ENCODE results near the gene ASB8. TPM values are rescaled to one million over a fixed set of nuclear protein-coding genes. Genes with fewer than 3 reads are reported as not detected.

Gene ASB8
- total and polyA plus RNA-seq, 2 donors (not counting 1 experiment from before 2014, with no cell fraction given): 23.8 to 35.0 TPM

- no peaks in the 10 kb centered on the region for H4K20me1 ChIP-seq (ENCODE audit: control insufficient read depth, extremely low read depth, insufficient read depth, low read length)
- H3K79me2 ChIP-seq (ENCODE audit: control insufficient read depth, insufficient read depth, low read length): no peaks in the 10 kb centered on the region
- TF ChIP-seq EZH2 (IDR thresholded peaks at IDR 0.05; ENCODE audit: low read length, missing control alignments): no peak
- TF ChIP-seq, protein P1, sequence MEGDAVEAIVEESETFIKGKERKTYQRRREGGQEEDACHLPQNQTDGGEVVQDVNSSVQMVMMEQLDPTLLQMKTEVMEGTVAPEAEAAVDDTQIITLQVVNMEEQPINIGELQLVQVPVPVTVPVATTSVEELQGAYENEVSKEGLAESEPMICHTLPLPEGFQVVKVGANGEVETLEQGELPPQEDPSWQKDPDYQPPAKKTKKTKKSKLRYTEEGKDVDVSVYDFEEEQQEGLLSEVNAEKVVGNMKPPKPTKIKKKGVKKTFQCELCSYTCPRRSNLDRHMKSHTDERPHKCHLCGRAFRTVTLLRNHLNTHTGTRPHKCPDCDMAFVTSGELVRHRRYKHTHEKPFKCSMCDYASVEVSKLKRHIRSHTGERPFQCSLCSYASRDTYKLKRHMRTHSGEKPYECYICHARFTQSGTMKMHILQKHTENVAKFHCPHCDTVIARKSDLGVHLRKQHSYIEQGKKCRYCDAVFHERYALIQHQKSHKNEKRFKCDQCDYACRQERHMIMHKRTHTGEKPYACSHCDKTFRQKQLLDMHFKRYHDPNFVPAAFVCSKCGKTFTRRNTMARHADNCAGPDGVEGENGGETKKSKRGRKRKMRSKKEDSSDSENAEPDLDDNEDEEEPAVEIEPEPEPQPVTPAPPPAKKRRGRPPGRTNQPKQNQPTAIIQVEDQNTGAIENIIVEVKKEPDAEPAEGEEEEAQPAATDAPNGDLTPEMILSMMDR (conservative IDR thresholded peaks at IDR 0.05 in 1 of 2, IDR thresholded peaks at IDR 0.05 in 1 of 2; ENCODE audit: low read depth in 1 of 2, low read length in 2 of 2): no peak
- no peaks in the 10 kb centered on the region for H3K9me3 ChIP-seq (ENCODE audit: control insufficient read depth, insufficient read depth, low read depth, low read length)
- DNase-seq (ENCODE audit: low read depth in 2 of 2): peak in 1 of 2 donors; percentile 23
- no peak overlapping the region for H3K27ac ChIP-seq (ENCODE audit: insufficient read depth, low read length)
- H3K4me3 ChIP-seq (replicated peaks in 1 of 4; ENCODE audit: control extremely low read depth in 1 of 4, insufficient read depth in 1 of 4, low read depth in 3 of 4, low read length in 4 of 4): no peak overlapping the region
- H2AFZ ChIP-seq (ENCODE audit: low read length): no peak overlapping the region
- no peaks in the 10 kb centered on the region for H3K4me1 ChIP-seq (ENCODE audit: control insufficient read depth, extremely low read depth, insufficient read depth, low read length)
- no peak overlapping the region for H3K4me2 ChIP-seq (ENCODE audit: extremely low read depth, insufficient read depth, low read length)
- H3K36me3 ChIP-seq (ENCODE audit: control insufficient read depth, insufficient read depth, low read length): no peaks in the 10 kb centered on the region
- H3K9ac ChIP-seq (ENCODE audit: insufficient read depth, low read length): no peak overlapping the region
- peaks cover 5% of the 10 kb centered on the region for H3K27me3 ChIP-seq (ENCODE audit: control insufficient read depth, insufficient read depth, low read length)
Observed at GRCh38 chr12:48192861-48193260, 35.5 kb upstream of the ASB8 start.

GRCh38 chr12:48191096-48191495, 33.8 kb upstream of the ASB8 start:
- Histone ChIP-seq H2AFZ (ENCODE audit: low read length) (no peak overlapping the region), H3K27ac (ENCODE audit: insufficient read depth, low read length) (no peak overlapping the region), H3K79me2 (ENCODE audit: control insufficient read depth, insufficient read depth, low read length) (no peaks in the 10 kb centered on the region), H3K4me1 (ENCODE audit: control insufficient read depth, extremely low read depth, insufficient read depth, low read length) (no peaks in the 10 kb centered on the region), H4K20me1 (ENCODE audit: control insufficient read depth, extremely low read depth, insufficient read depth, low read length) (no peaks in the 10 kb centered on the region), H3K27me3 (ENCODE audit: control insufficient read depth, insufficient read depth, low read length) (peaks cover 11% of the 10 kb centered on the region), H3K4me3 (replicated peaks in 1 of 4; ENCODE audit: control extremely low read depth in 1 of 4, insufficient read depth in 1 of 4, low read depth in 3 of 4, low read length in 4 of 4) (no peak overlapping the region), H3K36me3 (ENCODE audit: control insufficient read depth, insufficient read depth, low read length) (no peaks in the 10 kb centered on the region), H3K9me3 (ENCODE audit: control insufficient read depth, insufficient read depth, low read depth, low read length) (no peaks in the 10 kb centered on the region), H3K4me2 (ENCODE audit: extremely low read depth, insufficient read depth, low read length) (no peak overlapping the region), H3K9ac (ENCODE audit: insufficient read depth, low read length) (no peak overlapping the region)
- DNase-seq (ENCODE audit: low read depth in 2 of 2): no peak
- TF ChIP-seq EZH2 (IDR thresholded peaks at IDR 0.05; ENCODE audit: low read length, missing control alignments): no peak
- TF ChIP-seq, protein P1 (conservative IDR thresholded peaks at IDR 0.05 in 1 of 2, IDR thresholded peaks at IDR 0.05 in 1 of 2; ENCODE audit: low read depth in 1 of 2, low read length in 2 of 2): no peak

- H3K79me2 ChIP-seq (ENCODE audit: control insufficient read depth, insufficient read depth, low read length): no peaks in the 10 kb centered on the region
- H3K4me2 ChIP-seq (ENCODE audit: extremely low read depth, insufficient read depth, low read length): no peak overlapping the region
- no peaks in the 10 kb centered on the region for H3K4me1 ChIP-seq (ENCODE audit: control insufficient read depth, extremely low read depth, insufficient read depth, low read length)
- no peak overlapping the region for H2AFZ ChIP-seq (ENCODE audit: low read length)
- H3K4me3 ChIP-seq (replicated peaks in 1 of 4; ENCODE audit: control extremely low read depth in 1 of 4, insufficient read depth in 1 of 4, low read depth in 3 of 4, low read length in 4 of 4): no peak overlapping the region
- TF ChIP-seq EZH2 (IDR thresholded peaks at IDR 0.05; ENCODE audit: low read length, missing control alignments): no peak
- TF ChIP-seq, protein P1 (conservative IDR thresholded peaks at IDR 0.05 in 1 of 2, IDR thresholded peaks at IDR 0.05 in 1 of 2; ENCODE audit: low read depth in 1 of 2, low read length in 2 of 2): peak; percentile 76 to 95
- H3K27me3 ChIP-seq (ENCODE audit: control insufficient read depth, insufficient read depth, low read length): peaks cover 26% of the 10 kb centered on the region
- H4K20me1 ChIP-seq (ENCODE audit: control insufficient read depth, extremely low read depth, insufficient read depth, low read length): no peaks in the 10 kb centered on the region
- no peak overlapping the region for H3K9ac ChIP-seq (ENCODE audit: insufficient read depth, low read length)
- peak; percentile 53 to 75 for DNase-seq (ENCODE audit: low read depth in 2 of 2)
- H3K36me3 ChIP-seq (ENCODE audit: control insufficient read depth, insufficient read depth, low read length): no peaks in the 10 kb centered on the region
- H3K27ac ChIP-seq (ENCODE audit: insufficient read depth, low read length): no peak overlapping the region
- H3K9me3 ChIP-seq (ENCODE audit: control insufficient read depth, insufficient read depth, low read depth, low read length): no peaks in the 10 kb centered on the region
Observed at GRCh38 chr12:48189331-48190125, 32.2 kb upstream of the ASB8 start.

Measured in fibroblast of lung (primary cell).